Stimulated activated CD4-positive, alpha-beta T cell treated with anti-CD3 and anti-CD28 coated beads, TNF-alpha, amount 100 ng/mL, for 4 hours (primary cell): Measurements from ENCODE around the gene SMIM35.
"Not testable (repeated sequence)": the region's sequence is repeated elsewhere in the genome, so short reads cannot be mapped to it uniquely, and the experiment has no call there.

ENCODE experiments used
- DNase-seq, 3 experiments: peaks; one replicate each; pipeline ENCODE4 v3.0.0-alpha.2; 2020; ENCODE audit warnings: low read depth in 3 of 3

SMIM35 gene

GRCh38 chr11:117985953-117986887 is 100.5 kb downstream of the SMIM35 start, which contains the start of gene IL10RA:
Gene IL10RA (plus strand): TSS chr11:117986394. CDS start chr11:117986468, 74 bp downstream.
- peak; percentile 65 to 71 (median 65) for DNase-seq

- no peak for DNase-seq
Measured at GRCh38 chr11:117984476-117984875, 102.3 kb downstream of the SMIM35 start.

- DNase-seq: no peak
Measured at GRCh38 chr11:117983163-117983475, 103.6 kb downstream of the SMIM35 start.

- DNase-seq: no peak
Measured at GRCh38 chr11:117980720-117981119, 106.0 kb downstream of the SMIM35 start.

- DNase-seq: no peak
Measured at GRCh38 chr11:117980280-117980679, 106.5 kb downstream of the SMIM35 start.

GRCh38 chr11:117979481-117980211 is 107.1 kb downstream of the SMIM35 start:
- no peak for DNase-seq

GRCh38 chr11:117978991-117979390 is 107.8 kb downstream of the SMIM35 start:
- no peak for DNase-seq

GRCh38 chr11:117978291-117978910 is 108.4 kb downstream of the SMIM35 start:
- not testable (repeated sequence) for DNase-seq

- DNase-seq: not testable (repeated sequence)
Measured at GRCh38 chr11:117977612-117978264, 109.0 kb downstream of the SMIM35 start.

- DNase-seq: no peak
Measured at GRCh38 chr11:117977029-117977428, 109.7 kb downstream of the SMIM35 start.

- no peak for DNase-seq
Measured at GRCh38 chr11:117976445-117976844, 110.3 kb downstream of the SMIM35 start.

- DNase-seq: no peak
Measured at GRCh38 chr11:117973503-117973860, 113.3 kb downstream of the SMIM35 start.

- no peak for DNase-seq
Measured at GRCh38 chr11:117972629-117973502, 113.9 kb downstream of the SMIM35 start.

GRCh38 chr11:117972044-117972443 is 114.7 kb downstream of the SMIM35 start:
- DNase-seq: no peak

GRCh38 chr11:117970400-117971024 is 116.3 kb downstream of the SMIM35 start:
- no peak for DNase-seq

- DNase-seq: no peak
Measured at GRCh38 chr11:117969160-117969991, 117.4 kb downstream of the SMIM35 start.

- no peak for DNase-seq
Measured at GRCh38 chr11:117966908-117967307, 119.9 kb downstream of the SMIM35 start.

- no peak for DNase-seq
Measured at GRCh38 chr11:117962826-117963225, 123.9 kb downstream of the SMIM35 start.

- no peak for DNase-seq
Measured at GRCh38 chr11:117961896-117962295, 124.9 kb downstream of the SMIM35 start.

GRCh38 chr11:117960406-117960805 is 126.4 kb downstream of the SMIM35 start:
- no peak for DNase-seq
